Nucleus accumbens (tissue), 56 donors: ENCODE measurements around the gene ANKS1A.
"Not testable (repeated sequence)": the region's sequence is repeated elsewhere in the genome, so short reads cannot be mapped to it uniquely, and the experiment has no call there.

ENCODE experiments used
- DNase-seq, 56 donors: peaks; one replicate each; lab custom pipeline; 2025; lab: John Stamatoyannopoulos, UW

ANKS1A gene

DNA sequence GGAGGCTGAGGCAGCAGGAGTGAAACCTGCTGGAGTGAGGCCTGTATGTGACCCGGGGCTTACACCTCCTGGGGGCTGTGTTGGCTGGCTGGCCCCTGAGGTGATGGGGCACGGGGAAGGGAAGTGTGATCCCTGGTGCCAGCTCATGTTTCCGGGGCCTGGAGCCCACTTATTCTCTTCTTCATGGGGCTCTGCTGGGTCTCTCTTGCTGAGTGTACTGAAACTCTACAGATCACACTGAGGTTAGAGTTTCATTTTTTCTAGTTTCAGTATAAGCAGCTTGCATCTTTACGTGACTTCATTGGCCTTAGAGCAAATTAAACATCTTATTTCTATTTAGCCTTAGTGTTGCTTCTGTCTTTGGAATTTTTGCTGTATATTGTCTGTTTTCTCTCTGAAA, 96.2 kb downstream of the ANKS1A start:
- no peak for DNase-seq

DNA sequence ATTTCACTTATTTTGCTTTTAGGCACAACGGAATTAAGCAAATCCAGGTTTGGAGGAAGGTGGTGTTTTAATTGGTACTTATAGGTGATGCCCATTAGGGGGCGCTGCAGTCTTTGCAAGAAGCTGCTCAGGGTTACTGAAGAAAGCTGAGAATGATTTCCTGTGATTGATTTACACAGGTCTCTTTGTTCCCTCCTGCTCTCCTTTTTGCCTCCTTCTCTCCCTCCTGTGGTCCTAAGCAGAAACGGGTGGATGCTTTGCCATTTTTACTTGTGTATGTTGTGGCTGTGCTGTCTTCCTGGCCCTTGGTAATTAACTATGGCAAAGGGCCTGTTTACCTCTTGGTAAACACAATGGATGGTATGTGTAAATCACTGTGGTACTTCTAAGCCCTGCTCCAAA, 97.8 kb downstream of the ANKS1A start:
- DNase-seq: peak in 50 of 56 donors; percentile 14 to 85 (median 47)

DNA sequence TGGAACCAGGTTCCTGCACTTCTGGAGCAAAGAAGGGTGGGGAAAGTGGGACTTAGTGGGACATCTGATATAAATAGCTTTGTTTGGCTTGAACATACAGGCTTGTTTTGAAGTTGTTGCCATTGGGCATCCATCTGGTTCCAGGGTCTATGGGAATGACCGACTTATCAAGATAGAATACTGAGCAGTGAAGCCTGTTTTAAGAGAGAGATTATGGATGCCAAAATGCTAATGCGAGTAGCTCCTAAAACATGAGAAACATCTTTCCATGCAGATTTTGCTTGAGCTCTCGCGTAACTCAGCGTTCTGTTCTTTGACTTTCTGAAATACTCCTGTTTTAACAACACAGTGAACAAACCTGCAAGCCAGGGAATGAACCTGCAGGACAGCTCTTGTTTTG, 98.5 kb downstream of the ANKS1A start:
- DNase-seq: no peak

DNA sequence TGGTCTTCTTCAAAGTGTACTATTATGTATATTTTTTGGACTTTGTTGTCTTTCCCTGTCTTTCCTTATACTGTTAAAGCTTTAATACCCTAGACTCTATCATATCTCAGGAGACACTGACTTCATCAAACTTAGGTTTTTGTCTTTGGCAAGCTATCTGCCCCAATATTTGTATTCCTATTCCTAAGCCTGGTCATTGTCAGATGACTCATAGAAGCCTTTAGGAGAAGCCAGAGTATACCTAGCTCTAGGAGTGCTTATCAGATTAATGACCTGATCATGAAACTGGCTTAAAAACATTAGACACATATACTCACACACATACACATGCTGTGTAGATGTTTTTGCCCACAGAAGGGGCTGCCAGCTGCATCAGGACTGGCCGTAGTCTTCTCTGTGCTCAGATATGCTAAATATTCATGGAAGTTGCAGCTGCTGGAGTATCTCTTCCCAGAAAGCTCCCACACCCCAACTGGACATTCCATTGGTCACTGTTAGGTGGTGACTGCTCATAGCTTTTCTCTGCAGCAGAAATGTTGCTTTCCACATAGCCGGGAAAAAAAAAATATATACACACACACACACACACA, 102.0 kb downstream of the ANKS1A start:
- no peak for DNase-seq

DNA sequence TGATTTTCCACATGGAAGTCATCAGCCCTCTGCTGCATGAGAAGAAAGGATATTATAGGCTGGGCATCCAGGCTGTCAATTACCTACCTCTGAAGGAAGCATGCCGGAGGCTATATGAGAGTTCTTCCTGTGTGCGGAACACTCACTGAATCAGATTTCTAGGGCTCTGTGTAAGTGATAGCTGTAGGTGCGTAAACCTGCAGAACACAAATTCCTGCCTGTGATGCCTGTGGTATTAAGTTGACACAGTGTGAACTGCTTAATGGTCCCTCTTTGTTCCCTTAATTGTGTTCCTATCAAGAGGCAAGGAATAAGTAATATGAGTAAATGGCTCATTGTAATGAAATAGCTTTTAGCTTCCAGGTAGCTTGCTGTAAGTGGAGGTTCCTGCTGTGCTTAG, 103.3 kb downstream of the ANKS1A start:
- DNase-seq: no peak

DNA sequence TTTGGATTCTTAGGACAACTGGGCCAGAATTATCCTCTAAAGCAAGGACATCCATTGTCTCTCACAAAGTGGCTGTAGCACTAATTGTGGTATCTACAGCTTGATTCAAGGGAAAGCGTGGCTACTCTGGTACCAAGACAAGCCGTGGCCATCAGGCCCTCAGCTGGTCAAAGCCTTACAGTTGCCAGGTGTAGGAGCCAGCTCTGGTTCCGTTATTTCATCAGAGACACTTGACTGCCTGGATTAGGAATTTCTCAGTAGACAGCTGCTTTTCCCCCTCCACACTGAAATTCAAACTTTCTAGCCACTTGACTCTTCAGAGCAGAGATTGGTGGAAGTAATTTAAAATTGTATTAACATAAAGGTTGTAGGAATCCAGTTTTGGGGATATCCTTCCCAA, 104.2 kb downstream of the ANKS1A start:
- no peak for DNase-seq

DNA sequence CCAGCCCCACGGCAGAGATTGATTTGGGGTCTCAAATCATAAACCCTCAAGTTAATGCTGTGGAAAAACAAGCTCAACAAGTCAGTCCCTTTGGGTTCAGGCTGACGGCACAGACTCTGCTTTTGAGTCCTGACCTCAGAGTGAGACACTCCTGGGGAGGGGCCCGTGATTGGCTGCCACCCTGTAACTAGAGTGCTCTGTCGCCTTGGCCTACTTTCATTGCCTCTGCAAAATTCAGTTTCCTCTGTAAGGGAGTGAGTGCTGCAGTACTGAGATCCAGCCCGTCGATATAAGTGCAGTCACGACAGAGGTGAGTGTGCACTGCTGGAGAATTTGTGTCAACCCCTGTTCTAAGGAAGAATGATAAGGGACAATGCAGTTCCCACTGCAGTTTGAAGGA, 105.6 kb downstream of the ANKS1A start:
- no peak for DNase-seq

DNA sequence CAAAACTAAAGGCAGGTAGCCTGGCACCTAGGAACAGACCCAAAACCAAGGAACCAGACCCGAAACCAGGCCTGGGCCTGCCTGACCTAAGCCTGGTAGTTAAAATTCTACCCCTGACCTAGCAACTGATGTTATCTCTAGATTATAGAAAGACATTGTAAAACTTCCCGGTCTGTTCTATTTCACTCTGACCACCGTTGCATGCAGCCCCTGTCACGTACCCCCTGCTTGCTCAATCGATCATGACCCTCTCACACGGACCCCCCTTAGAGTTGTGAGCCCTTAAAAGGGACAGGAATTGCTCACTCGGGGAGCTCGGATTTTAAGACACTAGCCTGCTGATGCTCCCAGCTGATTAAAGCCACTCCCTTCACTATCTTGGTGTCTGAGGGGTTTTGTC, 109.4 kb downstream of the ANKS1A start:
- not testable (repeated sequence) for DNase-seq

DNA sequence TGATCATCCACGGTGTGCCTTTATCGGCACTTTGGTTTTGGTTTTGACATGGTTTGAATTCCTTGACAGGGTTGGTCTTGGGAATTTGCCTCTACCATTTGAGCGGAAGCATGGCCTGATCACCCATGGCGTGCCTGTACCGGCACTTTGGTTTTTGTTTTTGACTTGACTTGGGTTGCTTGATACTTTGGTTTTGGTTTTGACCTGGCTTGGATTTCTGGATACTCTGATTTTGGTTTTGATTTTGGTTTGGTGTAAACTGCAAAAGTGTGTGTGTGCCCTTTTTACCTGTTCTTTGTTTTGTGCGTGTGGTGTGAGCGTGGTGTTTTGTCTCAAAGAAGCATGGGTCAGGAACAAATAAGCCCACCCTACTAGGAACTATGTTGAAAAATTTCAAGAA, 110.1 kb downstream of the ANKS1A start:
- not testable (repeated sequence) for DNase-seq

DNA sequence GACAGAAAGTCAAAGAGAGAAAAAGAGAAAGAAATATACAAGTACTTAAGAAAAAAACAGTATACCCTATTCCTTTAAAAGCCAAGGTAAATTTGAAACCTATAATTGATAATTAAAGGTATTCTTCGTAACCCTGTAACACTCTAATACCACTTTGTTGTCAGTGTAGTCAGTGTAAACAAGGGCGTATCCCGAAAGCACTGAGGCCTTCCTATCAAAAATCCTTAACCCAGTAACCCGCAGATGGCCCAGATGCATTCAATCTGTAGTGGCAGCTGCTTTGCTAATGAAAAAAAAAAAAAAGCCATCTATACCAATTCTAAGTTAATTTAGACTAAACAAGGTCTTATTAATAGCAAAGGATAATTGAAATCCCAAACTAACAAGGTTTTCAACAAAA, 110.9 kb downstream of the ANKS1A start:
- not testable (repeated sequence) for DNase-seq

DNA sequence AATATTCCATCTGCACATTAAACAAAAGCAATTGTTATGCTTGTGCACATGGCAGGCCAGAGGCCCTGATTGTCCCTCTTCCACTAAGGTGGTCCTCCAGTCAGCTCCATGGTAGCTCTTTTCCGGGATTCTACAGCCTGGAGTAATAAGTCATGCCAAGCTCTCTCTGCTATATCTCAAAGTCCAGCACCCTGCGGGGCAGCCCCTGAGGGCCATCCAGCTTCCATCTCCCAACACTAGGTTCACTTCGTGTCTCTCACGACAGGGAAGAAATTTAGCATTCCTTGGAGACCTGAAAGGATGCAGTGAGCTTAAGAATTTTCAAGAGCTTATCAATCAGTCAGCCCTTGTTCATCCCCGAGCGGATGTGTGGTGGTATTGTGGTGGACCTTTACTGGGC, 112.3 kb downstream of the ANKS1A start:
- not testable (repeated sequence) for DNase-seq

DNA sequence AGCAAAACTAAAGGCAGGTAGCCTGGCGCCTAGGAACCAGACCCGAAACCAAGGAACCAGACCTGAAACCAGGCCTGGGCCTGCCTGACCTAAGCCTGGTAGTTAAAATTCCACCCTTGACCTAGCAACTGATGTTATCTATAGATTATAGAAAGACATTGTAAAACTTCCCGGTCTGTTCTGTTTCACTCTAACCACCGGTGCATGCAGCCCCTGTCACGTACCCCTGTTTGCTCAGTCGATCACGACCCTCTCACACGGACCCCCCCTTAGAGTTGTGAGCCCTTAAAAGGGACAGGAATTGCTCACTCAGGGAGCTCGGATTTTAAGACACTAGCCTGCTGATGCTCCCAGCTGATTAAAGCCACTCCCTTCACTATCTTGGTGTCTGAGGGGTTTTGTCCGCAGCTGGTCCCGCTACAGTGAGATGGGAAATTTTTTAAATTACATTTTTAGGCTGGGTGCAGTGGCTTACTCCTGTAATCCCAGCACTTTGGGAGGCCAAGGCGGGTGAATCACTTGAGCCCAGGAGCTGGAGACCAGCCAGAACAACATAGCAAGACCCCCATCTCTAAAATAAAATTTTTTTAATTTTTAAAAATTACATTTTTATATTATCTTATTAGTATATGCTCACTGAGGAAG, 115.0 kb downstream of the ANKS1A start:
- not testable (repeated sequence) for DNase-seq

DNA sequence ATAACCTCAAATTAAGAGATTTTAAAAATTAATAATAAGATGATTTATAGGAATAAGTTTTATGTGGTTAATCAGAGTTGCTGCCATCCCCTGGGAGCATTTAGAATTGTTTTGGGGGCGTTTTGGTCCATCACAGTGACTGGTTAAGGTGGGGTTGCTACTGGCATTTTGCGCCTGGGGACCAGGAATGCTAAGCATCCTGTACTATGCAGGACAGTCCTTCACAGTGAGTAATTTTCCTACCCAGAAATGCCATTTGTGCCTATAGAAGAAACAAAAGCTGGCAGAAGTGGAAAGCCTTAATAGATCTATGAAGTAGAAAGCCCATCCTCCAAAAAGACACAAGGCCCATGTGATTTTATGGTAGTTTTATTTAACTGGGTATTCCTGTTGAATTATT, 118.0 kb downstream of the ANKS1A start:
- DNase-seq: no peak

DNA sequence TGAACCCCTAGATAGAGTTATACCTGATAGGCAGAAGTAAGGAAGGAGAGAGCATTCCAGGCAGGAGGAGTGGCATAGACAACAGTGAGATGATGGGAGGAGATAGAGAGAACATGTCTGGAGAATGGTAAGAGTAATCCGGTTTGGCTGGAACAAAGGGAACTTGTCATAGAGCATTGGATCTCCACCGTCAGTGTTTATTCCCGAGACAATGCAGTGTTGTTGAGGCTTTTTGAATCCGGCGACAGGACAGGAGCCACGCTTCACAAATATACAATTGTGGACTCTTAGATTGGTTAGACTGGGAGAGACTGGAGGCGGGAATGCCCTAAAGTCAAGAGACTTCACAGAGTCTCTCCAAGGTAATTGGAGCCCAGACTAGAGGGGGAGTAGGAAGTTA, 119.8 kb downstream of the ANKS1A start:
- peak in 43 of 56 donors; percentile 5 to 83 (median 57) for DNase-seq

DNA sequence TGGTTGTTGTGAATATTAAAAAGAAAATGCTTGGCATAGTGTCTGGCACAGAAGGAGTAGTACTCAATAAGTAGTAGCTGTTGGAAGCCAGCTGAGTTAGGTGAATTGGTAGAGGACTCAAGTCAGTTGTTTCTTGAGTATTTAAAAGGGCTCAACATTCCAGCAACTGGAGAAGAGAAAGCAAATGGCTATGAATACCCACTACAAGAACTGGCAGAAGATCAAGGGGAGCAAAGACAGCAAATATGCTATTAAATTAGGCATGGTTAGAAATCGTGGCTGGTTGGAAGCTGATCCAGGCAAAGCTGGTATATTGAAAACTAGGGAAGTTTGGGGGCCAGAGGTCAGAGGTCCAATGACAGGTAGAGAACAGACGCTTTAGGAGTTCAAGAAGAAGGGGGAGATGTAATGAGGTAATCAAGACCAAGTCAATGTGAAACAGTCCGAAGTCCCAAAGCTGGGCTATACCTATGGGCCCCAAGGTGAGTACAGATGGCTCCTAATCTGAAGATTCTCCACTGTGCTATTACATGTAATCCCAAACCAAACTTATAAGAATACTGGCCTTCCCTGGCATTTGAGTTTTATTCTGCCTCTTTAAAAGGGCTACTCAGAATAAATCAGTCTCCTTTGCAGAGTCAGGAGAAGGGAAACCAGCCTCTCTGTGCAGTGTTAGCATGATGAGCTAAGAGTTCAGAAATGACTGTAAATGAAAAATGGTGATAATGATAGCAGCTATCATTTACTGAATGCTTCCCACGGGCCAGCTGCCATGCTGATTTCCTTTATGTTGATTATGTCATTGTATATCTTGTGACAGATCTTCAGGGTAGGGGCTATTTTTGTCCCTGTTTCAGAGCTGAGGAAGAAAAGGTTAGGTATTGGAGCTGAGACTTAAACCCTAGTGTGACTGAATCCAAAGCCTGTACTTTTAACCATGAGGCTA, 122.3 kb downstream of the ANKS1A start:
- DNase-seq: no peak

DNA sequence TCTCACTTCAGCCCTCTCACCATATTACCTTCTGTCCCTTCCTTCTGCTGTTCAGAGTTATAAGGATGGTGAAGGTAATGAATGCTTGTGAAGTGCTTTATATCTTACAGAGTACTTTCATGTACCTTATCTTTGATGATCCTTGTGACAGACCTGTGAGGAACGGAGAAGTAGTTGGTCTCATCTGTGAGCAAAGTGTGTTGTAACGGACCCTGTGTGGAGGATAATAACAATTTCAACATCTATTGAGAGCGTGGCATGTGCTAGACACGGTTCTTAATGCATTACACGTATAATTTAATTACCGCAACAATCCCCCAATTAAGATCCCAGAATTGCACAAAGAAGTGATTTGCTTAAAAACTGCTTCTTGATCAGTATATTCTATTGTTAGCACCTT, 124.6 kb downstream of the ANKS1A start:
- no peak for DNase-seq

DNA sequence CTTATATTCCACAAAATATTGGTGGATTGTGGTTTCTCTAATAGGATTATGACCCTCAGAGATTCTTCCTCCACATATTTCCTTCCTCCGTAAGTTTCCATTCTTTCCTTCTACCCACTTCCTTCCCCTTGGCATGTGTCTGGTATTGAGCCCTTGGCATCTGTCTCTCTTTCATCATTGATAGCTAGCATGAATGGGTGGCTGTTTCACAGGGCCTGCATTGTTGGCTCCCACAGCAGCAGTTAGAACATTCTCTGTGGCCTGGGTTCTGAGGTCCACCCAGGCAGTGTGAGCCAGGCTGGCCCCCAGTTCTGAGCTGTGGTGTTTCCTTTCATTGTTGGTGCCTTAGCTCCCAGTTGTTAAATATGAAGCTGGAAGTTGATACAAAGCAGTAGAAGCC, 125.3 kb downstream of the ANKS1A start:
- DNase-seq: peak in 51 of 56 donors; percentile 14 to 89 (median 70)

DNA sequence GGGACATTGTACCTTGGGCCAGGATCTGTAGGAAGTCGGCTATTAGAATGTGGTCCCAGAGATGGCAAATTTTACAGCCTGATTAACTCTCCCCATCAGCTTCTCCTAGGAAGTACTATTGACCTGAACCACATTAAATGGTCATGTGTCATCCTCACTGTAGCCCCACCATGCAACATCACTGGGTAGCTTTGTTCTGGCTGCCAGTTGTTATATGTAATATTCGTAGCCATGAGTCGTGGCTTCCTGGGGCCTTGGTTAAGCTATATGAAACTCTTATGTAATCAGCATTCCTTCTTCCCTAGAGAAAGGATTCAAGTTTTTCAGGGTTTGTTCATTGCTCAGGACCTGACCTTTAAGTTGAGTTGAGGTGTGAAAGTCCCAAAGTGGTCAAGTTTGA, 125.7 kb downstream of the ANKS1A start:
- DNase-seq: no peak

DNA sequence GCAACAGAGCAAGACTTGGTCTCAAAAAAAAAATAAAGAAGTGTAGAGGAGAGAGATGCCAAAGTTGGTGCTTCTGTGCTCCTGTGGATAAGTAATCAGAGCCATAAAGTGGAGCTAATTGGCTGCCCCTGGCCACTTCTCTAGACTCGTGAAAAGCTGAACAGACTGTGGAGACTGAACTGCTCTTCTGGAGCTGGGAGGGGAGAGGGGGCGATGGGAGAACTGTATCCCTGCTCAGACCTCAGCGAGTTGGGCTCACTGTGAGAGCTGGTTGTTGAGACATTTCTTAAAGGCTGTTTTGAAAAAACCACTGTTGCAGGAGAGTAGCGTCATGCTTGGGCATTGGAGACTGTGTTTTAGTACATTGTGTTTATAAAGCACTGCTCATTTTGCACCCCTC, 126.4 kb downstream of the ANKS1A start:
- no peak for DNase-seq

DNA sequence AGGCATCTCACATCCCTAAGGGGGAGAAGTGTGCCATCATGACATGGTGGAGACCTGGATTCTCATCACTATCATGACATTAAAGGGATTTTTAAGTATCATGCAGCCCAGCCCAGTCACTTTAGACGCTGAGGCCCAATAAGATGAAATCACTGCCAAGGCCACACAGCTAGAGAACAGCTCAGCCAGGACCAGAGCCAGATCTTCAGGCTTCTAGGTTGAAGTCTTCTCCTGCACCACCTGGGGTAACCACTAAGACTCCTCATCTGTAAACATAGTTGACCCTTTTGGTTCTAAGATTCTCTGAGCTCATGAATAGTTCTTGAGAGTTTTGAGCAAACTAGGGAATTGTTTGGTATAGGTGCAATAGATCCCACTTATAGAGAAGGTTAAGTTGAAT, 126.9 kb downstream of the ANKS1A start:
- no peak for DNase-seq

DNA sequence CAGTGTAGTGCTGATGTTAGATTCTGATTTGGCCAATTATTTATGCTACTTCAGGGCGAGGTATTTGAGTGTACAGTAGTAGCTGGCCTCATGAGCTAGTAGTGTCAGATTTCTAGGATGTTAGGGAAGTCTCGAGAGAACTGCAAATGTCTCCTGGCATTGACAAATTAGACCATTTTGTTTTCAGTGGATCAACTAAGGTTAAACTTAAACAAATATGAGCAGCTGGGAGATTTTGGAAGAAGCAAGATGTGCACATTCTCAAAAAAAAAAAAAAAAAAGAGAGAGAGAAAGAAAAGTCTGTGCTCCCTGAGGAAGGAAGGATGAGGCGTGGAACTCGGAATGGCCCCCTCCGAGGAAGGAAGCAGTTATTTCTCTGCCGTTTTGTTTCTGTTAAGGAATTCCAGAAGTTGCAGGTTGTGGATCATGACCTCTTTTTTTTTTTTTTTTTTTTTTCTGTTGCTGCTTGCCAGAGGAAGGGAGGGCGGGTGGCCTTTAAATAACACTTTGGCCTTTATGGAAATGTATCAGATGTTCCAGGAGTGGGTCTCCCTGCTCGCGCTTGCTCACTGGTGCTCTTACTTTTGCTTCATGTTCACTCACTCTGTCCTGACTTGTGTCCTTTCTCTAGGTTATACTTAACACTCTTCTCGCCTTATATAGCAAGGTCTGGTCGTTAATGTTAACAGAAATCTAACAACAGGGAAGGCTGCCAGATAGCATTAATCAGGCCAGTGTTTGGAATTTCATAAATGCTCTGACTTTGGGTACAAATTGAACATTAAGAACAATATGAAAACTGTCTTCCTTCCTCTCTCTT, 127.7 kb downstream of the ANKS1A start:
- DNase-seq: no peak
